ENCODE data around the gene LIMS2. TPM values are rescaled to one million over a fixed set of nuclear protein-coding genes. Genes with fewer than 3 reads are reported as not detected.

The LIMS2 gene
- polyA plus RNA-seq, 1 donor (not counting 4 experiments of a cell fraction or from before 2014, with no cell fraction given) = not detected

DNA sequence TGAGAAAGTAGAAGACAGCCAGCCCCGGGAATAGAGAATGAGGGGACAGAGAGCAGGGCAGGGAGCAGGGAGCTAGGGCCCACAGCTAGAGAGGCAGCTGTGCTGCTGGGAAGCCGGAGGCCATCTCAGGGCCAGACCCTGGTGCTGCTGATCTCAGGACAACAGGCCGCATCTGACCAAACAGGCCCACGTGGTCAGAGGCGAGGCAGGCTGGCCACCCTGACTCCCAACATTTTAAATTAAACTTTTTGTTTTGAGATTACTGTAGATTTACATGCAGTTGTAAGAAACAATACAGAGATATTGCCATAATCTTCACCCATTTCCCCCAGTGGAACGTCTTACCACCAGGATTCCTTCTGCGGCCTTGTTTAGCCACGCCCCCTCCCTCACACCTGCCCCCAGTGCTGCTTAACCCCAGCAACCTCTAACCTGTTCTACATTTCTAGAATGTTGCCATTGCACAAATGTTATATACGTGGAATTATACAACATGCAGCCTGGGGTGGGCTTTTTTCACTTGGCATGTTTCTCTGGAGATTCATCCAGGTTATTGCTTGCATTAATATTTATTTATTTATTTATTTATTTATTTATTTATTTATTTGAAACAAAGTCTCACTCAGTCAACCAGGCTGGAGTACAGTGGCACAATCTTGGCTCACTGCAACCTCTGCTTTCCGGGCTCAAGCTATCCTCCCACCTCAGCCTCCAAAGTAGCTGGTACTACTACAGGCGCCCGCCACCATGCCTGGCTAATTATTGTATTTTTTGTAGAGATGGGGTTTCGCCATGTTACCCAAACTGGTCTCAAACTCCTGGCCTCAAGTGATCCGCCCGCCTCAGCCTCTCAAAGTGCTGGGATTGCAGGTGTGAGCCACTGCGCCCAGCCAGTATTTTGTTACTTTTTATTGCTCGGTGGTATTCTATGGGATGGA is 78.0 kb downstream of the LIMS2 start:
- no peak overlapping the region for H3K9ac ChIP-seq (ENCODE audit: control insufficient read depth, extremely low read depth, insufficient read depth, low read length)
- dilution Hi-C loops (cut with MboI; ENCODE audit: extremely low pct_ligation_motif_present, low sequenced_read_pairs) = loop anchor here (25.0 kb wide), 1 partner anchor 90 kb away; the partner anchor contains the start of gene LIMS2
- FAIRE-seq = no peak
- no peaks in the 10 kb centered on the region for H3K27me3 ChIP-seq (ENCODE audit: control insufficient read depth, extremely low read depth, insufficient read depth, low read length)
- no peaks in the 10 kb centered on the region for H3K79me2 ChIP-seq (ENCODE audit: control insufficient read depth, insufficient read depth, low read length)
- no peak overlapping the region for H3K4me2 ChIP-seq (ENCODE audit: control insufficient read depth, extremely low read depth, insufficient read depth, low read depth, low read length)
- no peaks in the 10 kb centered on the region for H3K9me1 ChIP-seq (ENCODE audit: control insufficient read depth, extremely low read depth, insufficient read depth, low read length)
- H3K36me3 ChIP-seq (ENCODE audit: control insufficient read depth in 2 of 2, extremely low read depth in 1 of 2, insufficient read depth in 2 of 2, low read length in 2 of 2) = no peaks in the 10 kb centered on the region
- no peak for DNase-seq (ENCODE audit: low read depth, low spot score)
- H2AFZ ChIP-seq (ENCODE audit: control insufficient read depth, low read length) = no peak overlapping the region
- H3K27ac ChIP-seq (ENCODE audit: control insufficient read depth, insufficient read depth, low read length) = no peak overlapping the region
- no peak for TF ChIP-seq CTCF (optimal IDR thresholded peaks at IDR 0.05 in 1 of 3, IDR thresholded peaks at IDR 0.05 in 1 of 3, conservative IDR thresholded peaks at IDR 0.05 in 1 of 3; ENCODE audit: extremely low read depth in 1 of 3, insufficient read depth in 2 of 3, low read length in 3 of 3)
- no peak for TF ChIP-seq EZH2 (IDR thresholded peaks at IDR 0.05; ENCODE audit: low read length)
- H3K9me3 ChIP-seq (ENCODE audit: control insufficient read depth, low read depth, low read length) = no peaks in the 10 kb centered on the region
- H4K20me1 ChIP-seq (ENCODE audit: control insufficient read depth, extremely low read depth, insufficient read depth, low read length) = no peaks in the 10 kb centered on the region
- H3K4me3 ChIP-seq (ENCODE audit: control insufficient read depth in 2 of 3, extremely low read depth in 1 of 3, insufficient read depth in 2 of 3, low read depth in 1 of 3, low read length in 3 of 3) = no peak overlapping the region
- no peaks in the 10 kb centered on the region for H3K4me1 ChIP-seq (ENCODE audit: control insufficient read depth, extremely low read depth, insufficient read depth, low read length)

DNA sequence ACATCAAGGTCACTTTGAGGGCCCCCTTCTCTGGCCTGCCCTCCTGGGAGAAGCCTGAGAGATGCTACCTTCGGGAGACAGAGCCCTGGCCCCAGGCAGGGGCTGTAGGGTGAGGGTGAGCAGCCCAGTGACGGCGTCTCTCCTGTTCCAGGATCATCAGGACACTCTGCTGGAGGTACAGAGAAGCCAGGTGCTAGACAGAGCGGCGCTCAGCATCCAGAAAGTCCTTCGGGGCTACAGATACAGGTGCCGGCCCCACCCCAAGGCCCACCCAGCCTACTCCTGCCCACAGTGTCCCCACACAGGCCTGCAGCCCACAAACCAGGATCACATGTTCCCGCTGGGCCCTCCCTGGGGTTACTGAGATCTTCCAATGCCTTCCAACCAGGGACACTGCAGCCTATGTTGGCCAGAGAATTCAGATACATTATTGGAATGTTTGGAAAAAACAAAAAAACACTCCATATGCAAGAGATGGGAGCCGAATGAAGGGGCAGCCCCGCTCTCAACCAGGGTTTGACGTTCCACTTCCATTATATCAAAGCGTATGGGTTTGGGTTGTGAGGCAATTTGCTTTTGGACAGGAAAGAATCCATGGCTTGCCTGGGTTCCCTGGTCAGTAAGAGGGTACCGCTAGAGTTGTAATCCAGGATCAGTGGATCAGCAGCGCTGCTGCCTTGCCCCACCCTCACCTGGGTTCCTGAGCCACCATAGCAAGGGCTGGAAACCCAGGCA is 78.9 kb downstream of the LIMS2 start:
- dilution Hi-C loops (cut with MboI; ENCODE audit: extremely low pct_ligation_motif_present, low sequenced_read_pairs) = loop anchor here (25.0 kb wide), 1 partner anchor 91 kb away; the partner anchor contains the start of gene LIMS2
- Histone ChIP-seq H3K9me1 (ENCODE audit: control insufficient read depth, extremely low read depth, insufficient read depth, low read length) (no peaks in the 10 kb centered on the region), H3K4me3 (ENCODE audit: control insufficient read depth in 2 of 3, extremely low read depth in 1 of 3, insufficient read depth in 2 of 3, low read depth in 1 of 3, low read length in 3 of 3) (no peak overlapping the region), H3K27ac (ENCODE audit: control insufficient read depth, insufficient read depth, low read length) (no peak overlapping the region), H3K9ac (ENCODE audit: control insufficient read depth, extremely low read depth, insufficient read depth, low read length) (no peak overlapping the region), H2AFZ (ENCODE audit: control insufficient read depth, low read length) (no peak overlapping the region), H3K79me2 (ENCODE audit: control insufficient read depth, insufficient read depth, low read length) (no peaks in the 10 kb centered on the region), H3K9me3 (ENCODE audit: control insufficient read depth, low read depth, low read length) (no peaks in the 10 kb centered on the region), H3K4me2 (ENCODE audit: control insufficient read depth, extremely low read depth, insufficient read depth, low read depth, low read length) (no peak overlapping the region), H3K4me1 (ENCODE audit: control insufficient read depth, extremely low read depth, insufficient read depth, low read length) (no peaks in the 10 kb centered on the region), H3K27me3 (ENCODE audit: control insufficient read depth, extremely low read depth, insufficient read depth, low read length) (no peaks in the 10 kb centered on the region), H3K36me3 (ENCODE audit: control insufficient read depth in 2 of 2, extremely low read depth in 1 of 2, insufficient read depth in 2 of 2, low read length in 2 of 2) (no peaks in the 10 kb centered on the region), H4K20me1 (ENCODE audit: control insufficient read depth, extremely low read depth, insufficient read depth, low read length) (no peaks in the 10 kb centered on the region)
- no peak for DNase-seq (ENCODE audit: low read depth, low spot score)
- no peak for FAIRE-seq
- TF ChIP-seq CTCF (optimal IDR thresholded peaks at IDR 0.05 in 1 of 3, IDR thresholded peaks at IDR 0.05 in 1 of 3, conservative IDR thresholded peaks at IDR 0.05 in 1 of 3; ENCODE audit: extremely low read depth in 1 of 3, insufficient read depth in 2 of 3, low read length in 3 of 3) (no peak), EZH2 (IDR thresholded peaks at IDR 0.05; ENCODE audit: low read length) (no peak)
